ENCODE measurements around the gene ZNF182.

GRCh38 chrX:48002929-48003328 lies 860 bp downstream of the ZNF182 start:
- TF ChIP-seq CTCF (conservative IDR thresholded peaks at IDR 0.05; ENCODE audit: low read depth in 2 of 2): no peak
- no peak for TF ChIP-seq JUNB (IDR thresholded peaks at IDR 0.05; ENCODE audit: unreplicated experiment)
- TF ChIP-seq POLR2AphosphoS5 (IDR thresholded peaks at IDR 0.05; ENCODE audit: low read depth): no peak
- no peak for TF ChIP-seq EZH2 (IDR thresholded peaks at IDR 0.05; ENCODE audit: low read depth, unreplicated experiment)
- TF ChIP-seq ZNF114 (CRISPR knock-in tag; IDR thresholded peaks at IDR 0.05): no peak
- no peak for TF ChIP-seq REST (IDR thresholded peaks at IDR 0.05; ENCODE audit: unreplicated experiment)
- no peak for TF ChIP-seq EZH2phosphoT487 (IDR thresholded peaks at IDR 0.05; ENCODE audit: unreplicated experiment)
- TF ChIP-seq ZNF331 (CRISPR knock-in tag; IDR thresholded peaks at IDR 0.05; ENCODE audit: low read depth): no peak
- TF ChIP-seq ETS1 (IDR thresholded peaks at IDR 0.05): no peak

All from GM23338 (cell line).